H9 (cell line): Measurements from ENCODE around the gene COX7B2. TPM values are rescaled to one million over a fixed set of nuclear protein-coding genes. Genes with fewer than 3 reads are reported as not detected.

Experiments used
- DNase-seq: peaks from one replicate; pipeline ENCODE4 v3.0.0-alpha.2; 2017
- H2AFZ ChIP-seq: one replicate; pipeline ENCODE4 v1.6.1; 2013; ENCODE audit warnings: mild to moderate bottlenecking, low read length, control low read depth, moderate library complexity
- H2AK5ac ChIP-seq: 2 replicates; pipeline ENCODE4 v1.6.1; 2013; ENCODE audit warnings: low read length, control low read depth, mixed read lengths; ENCODE audit not compliant: insufficient read length
- H2BK120ac ChIP-seq: one replicate; pipeline ENCODE4 v1.6.1; 2013; ENCODE audit warnings: low read depth, mild to moderate bottlenecking, low read length, control low read depth, inconsistent platforms; ENCODE audit not compliant: poor library complexity, severe bottlenecking
- H2BK12ac ChIP-seq: 2 replicates; pipeline ENCODE4 v1.6.1; 2013; ENCODE audit warnings: low read length, control low read depth, mixed read lengths, low read depth; ENCODE audit not compliant: insufficient read length
- H2BK15ac ChIP-seq: 2 replicates; pipeline ENCODE4 v1.6.1; 2013; ENCODE audit warnings: low read depth, low read length, control low read depth
- H2BK20ac ChIP-seq: one replicate; pipeline ENCODE4 v1.6.1; 2013; ENCODE audit warnings: low read depth, mild to moderate bottlenecking, low read length, control low read depth, inconsistent platforms; ENCODE audit not compliant: poor library complexity, severe bottlenecking
- H2BK5ac ChIP-seq: 2 replicates; pipeline ENCODE4 v1.6.1; 2013; ENCODE audit warnings: low read length, control low read depth, mixed read lengths; ENCODE audit not compliant: insufficient read length
- H3K14ac ChIP-seq: 2 replicates; pipeline ENCODE4 v1.6.1; 2013; ENCODE audit warnings: low read length, control low read depth; ENCODE audit not compliant: insufficient read depth
- H3K18ac ChIP-seq: 2 replicates; pipeline ENCODE4 v1.6.1; 2013; ENCODE audit warnings: low read depth, mild to moderate bottlenecking, mixed read lengths, low read length, control low read depth; ENCODE audit not compliant: insufficient read length
- H3K23ac ChIP-seq: 2 replicates; pipeline ENCODE4 v1.6.1; 2013; ENCODE audit warnings: low read length, control low read depth, mixed read lengths, low read depth; ENCODE audit not compliant: insufficient read length
- H3K23me2 ChIP-seq: 2 replicates; pipeline ENCODE4 v1.6.1; 2013; ENCODE audit warnings: low read depth, mild to moderate bottlenecking, mixed read lengths, low read length, control low read depth; ENCODE audit not compliant: insufficient read length, poor library complexity, severe bottlenecking
- H3K27ac ChIP-seq: 2 replicates; pipeline ENCODE4 v1.5.1; 2013; ENCODE audit warnings: low read length, control low read depth, mixed read lengths, low read depth; ENCODE audit not compliant: insufficient read length
- H3K27me3 ChIP-seq: 2 replicates; pipeline ENCODE4 v1.6.1; 2013; ENCODE audit warnings: low read length, control low read depth, inconsistent platforms; ENCODE audit not compliant: insufficient read depth
- H3K4ac ChIP-seq: 2 replicates; pipeline ENCODE4 v1.6.1; 2013; ENCODE audit warnings: low read depth, mild to moderate bottlenecking, control low read depth, inconsistent platforms, low read length, moderate library complexity
- H3K4me1 ChIP-seq: 2 replicates; pipeline ENCODE4 v1.6.1; 2013; ENCODE audit warnings: low read length, control low read depth, inconsistent platforms; ENCODE audit not compliant: insufficient read depth
- H3K4me2 ChIP-seq: 2 replicates; pipeline ENCODE4 v1.6.1; 2013; ENCODE audit warnings: low read length, control low read depth, mixed read lengths; ENCODE audit not compliant: insufficient read length, insufficient read depth
- H3K56ac ChIP-seq: 2 replicates; pipeline ENCODE4 v1.6.1; 2013; ENCODE audit warnings: low read depth, mild to moderate bottlenecking, mixed read lengths, low read length, control low read depth; ENCODE audit not compliant: insufficient read length
- H3K79me1 ChIP-seq: 2 replicates; pipeline ENCODE4 v1.6.1; 2013; ENCODE audit warnings: low read depth, mild to moderate bottlenecking, moderate library complexity, low read length, control low read depth, inconsistent platforms; ENCODE audit not compliant: insufficient read depth, poor library complexity, severe bottlenecking
- H3K79me2 ChIP-seq: 2 replicates; pipeline ENCODE4 v1.6.1; 2013; ENCODE audit warnings: low read length, control low read depth, inconsistent platforms; ENCODE audit not compliant: insufficient read depth
- H3K9ac ChIP-seq: 2 replicates; pipeline ENCODE4 v1.6.1; 2013; ENCODE audit warnings: low read length, control low read depth, mixed read lengths; ENCODE audit not compliant: insufficient read length; ENCODE audit errors: extremely low read depth
- H3K9me3 ChIP-seq: one replicate; pipeline ENCODE4 v1.6.1; 2013; ENCODE audit warnings: low read depth, low read length, inconsistent platforms; ENCODE audit not compliant: control insufficient read depth
- H3T11ph ChIP-seq: one replicate; pipeline ENCODE4 v1.6.1; 2013; ENCODE audit warnings: mild to moderate bottlenecking, low read length, control low read depth, inconsistent platforms
- H4K20me1 ChIP-seq: one replicate; pipeline ENCODE4 v1.6.1; 2013; ENCODE audit not compliant: control insufficient read depth, insufficient read length, insufficient read depth
- H4K5ac ChIP-seq: 2 replicates; pipeline ENCODE4 v1.6.1; 2013; ENCODE audit warnings: low read depth, mild to moderate bottlenecking, mixed read lengths, low read length, control low read depth; ENCODE audit not compliant: insufficient read length
- H4K8ac ChIP-seq: replicated peaks from 2 replicates; pipeline ENCODE4 v1.6.1; 2013; ENCODE audit warnings: low read length, control low read depth, mixed read lengths, low read depth; ENCODE audit not compliant: insufficient read length
- H4K91ac ChIP-seq: 2 replicates; pipeline ENCODE4 v1.6.1; 2013; ENCODE audit warnings: low read depth, mild to moderate bottlenecking, moderate library complexity, mixed read lengths, low read length, control low read depth; ENCODE audit not compliant: insufficient read length
- H3K27ac Mint-ChIP-seq, 3 experiments: 2 replicates in 2 of 3; 3 replicates in 1 of 3; pipeline ENCODE4 v1.8.0; 2020 to 2021; ENCODE audit warnings: mixed read lengths in 3 of 3, mild to moderate bottlenecking in 1 of 3, moderate library complexity in 1 of 3
- H3K27me3 Mint-ChIP-seq: 2 replicates; pipeline ENCODE4 v1.8.0; 2021; ENCODE audit warnings: low read depth, mild to moderate bottlenecking, moderate library complexity, mixed read lengths
- H3K36me3 Mint-ChIP-seq, 3 experiments: 2 replicates in 2 of 3; 3 replicates in 1 of 3; pipeline ENCODE4 v1.8.0; 2020 to 2021; ENCODE audit warnings: low read depth in 3 of 3, mixed read lengths in 3 of 3; ENCODE audit not compliant: insufficient read depth in 1 of 3
- H3K4me1 Mint-ChIP-seq, 2 experiments: 2 replicates each; pipeline ENCODE4 v1.8.0; 2020; ENCODE audit warnings: mixed read lengths in 2 of 2
- H3K4me3 Mint-ChIP-seq, 2 experiments: 2 replicates in 1 of 2; 3 replicates in 1 of 2; pipeline ENCODE4 v1.8.0; 2020 to 2021; ENCODE audit warnings: mild to moderate bottlenecking in 2 of 2, mixed read lengths in 2 of 2, moderate library complexity in 1 of 2
- H3K9me3 Mint-ChIP-seq, 2 experiments: 2 replicates in 1 of 2; 3 replicates in 1 of 2; pipeline ENCODE4 v1.8.0; 2020; ENCODE audit warnings: mild to moderate bottlenecking in 2 of 2, mixed read lengths in 2 of 2, moderate library complexity in 1 of 2
- WGBS: extraction: QIAGEN DNeasy Blood & Tissue Kit; methylation state at CpG from one replicate; pipeline ENCODE4 v1.1.7; 2013; ENCODE audit warnings: missing lambda C conversion rate, low lambda C conversion rate, mixed read lengths; ENCODE audit not compliant: insufficient read length; ENCODE audit errors: extremely low coverage; 5-methylcytosine and 5-hydroxymethylcytosine counted together
- total RNA-seq: library from RNA; stranded (reverse); gene quantifications from 2 replicates; pipeline ENCODE4 v1.2.1, GENCODE V29; 2021
- TF ChIP-seq, protein P1 (sequence below): fragments of 200-600 bp; sonication (generic); conservative IDR thresholded peaks from 3 replicates; pipeline ENCODE4 v1.8.0; 2021; ENCODE audit warnings: antibody characterized with exemption, mild to moderate bottlenecking

Gene COX7B2
- total RNA-seq, 1 experiment from 2014 or later, result not detected

DNA sequence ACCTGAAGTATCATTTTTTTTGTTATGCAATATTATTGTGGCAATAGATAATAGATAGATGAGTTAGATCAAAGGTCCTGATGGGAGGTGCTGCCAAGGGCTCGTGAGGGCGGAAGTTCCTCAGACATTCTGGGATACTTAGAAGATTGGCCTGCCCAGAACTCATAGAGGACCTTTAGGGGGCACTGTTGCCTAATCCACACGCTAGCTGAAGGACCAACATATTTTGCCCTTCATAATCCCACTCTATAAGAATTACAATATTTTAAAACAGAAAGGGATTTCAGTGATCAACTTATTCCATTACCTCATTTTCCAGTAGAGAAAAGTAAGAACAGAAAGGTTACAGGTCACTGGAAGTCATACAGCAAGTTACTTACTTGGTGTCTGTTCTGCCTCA lies 22.9 kb upstream of the COX7B2 start:
- no peak overlapping the region for H2BK12ac ChIP-seq
- no CpG with 5 or more reads among the region's 3 CpGs for WGBS
- no peaks in the 10 kb centered on the region for H3K23me2 ChIP-seq
- no peak overlapping the region for H3K18ac ChIP-seq
- peak; percentile 47 for DNase-seq
- H4K20me1 ChIP-seq, result no peaks in the 10 kb centered on the region
- no peaks in the 10 kb centered on the region for H3K79me2 ChIP-seq
- H2AK5ac ChIP-seq, result no peak overlapping the region
- Mint-ChIP-seq H3K27me3 (peaks cover 10% of the 10 kb centered on the region), H3K27ac (no peak overlapping the region), H3K4me1 (no peaks in the 10 kb centered on the region), H3K9me3 (no peaks in the 10 kb centered on the region), H3K36me3 (no peaks in the 10 kb centered on the region), H3K4me3 (no peak overlapping the region)
- no peak overlapping the region for H3K27ac ChIP-seq
- no peak overlapping the region for H3K14ac ChIP-seq
- no peak overlapping the region for H3K56ac ChIP-seq
- no peaks in the 10 kb centered on the region for H3K27me3 ChIP-seq
- no peaks in the 10 kb centered on the region for H3K9me3 ChIP-seq
- H2BK15ac ChIP-seq, result no peak overlapping the region
- no peaks in the 10 kb centered on the region for H3K4me1 ChIP-seq
- no peak overlapping the region for H3K23ac ChIP-seq
- H4K8ac ChIP-seq, result no peak overlapping the region
- no peak overlapping the region for H4K91ac ChIP-seq
- H3K4ac ChIP-seq, result no peak overlapping the region
- no peak overlapping the region for H4K5ac ChIP-seq
- no peak overlapping the region for H2BK5ac ChIP-seq
- H3T11ph ChIP-seq, result no peak overlapping the region
- H2AFZ ChIP-seq, result no peak overlapping the region
- no peak overlapping the region for H2BK120ac ChIP-seq
- TF ChIP-seq, protein P1, sequence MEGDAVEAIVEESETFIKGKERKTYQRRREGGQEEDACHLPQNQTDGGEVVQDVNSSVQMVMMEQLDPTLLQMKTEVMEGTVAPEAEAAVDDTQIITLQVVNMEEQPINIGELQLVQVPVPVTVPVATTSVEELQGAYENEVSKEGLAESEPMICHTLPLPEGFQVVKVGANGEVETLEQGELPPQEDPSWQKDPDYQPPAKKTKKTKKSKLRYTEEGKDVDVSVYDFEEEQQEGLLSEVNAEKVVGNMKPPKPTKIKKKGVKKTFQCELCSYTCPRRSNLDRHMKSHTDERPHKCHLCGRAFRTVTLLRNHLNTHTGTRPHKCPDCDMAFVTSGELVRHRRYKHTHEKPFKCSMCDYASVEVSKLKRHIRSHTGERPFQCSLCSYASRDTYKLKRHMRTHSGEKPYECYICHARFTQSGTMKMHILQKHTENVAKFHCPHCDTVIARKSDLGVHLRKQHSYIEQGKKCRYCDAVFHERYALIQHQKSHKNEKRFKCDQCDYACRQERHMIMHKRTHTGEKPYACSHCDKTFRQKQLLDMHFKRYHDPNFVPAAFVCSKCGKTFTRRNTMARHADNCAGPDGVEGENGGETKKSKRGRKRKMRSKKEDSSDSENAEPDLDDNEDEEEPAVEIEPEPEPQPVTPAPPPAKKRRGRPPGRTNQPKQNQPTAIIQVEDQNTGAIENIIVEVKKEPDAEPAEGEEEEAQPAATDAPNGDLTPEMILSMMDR, result peak; percentile 83
- no peaks in the 10 kb centered on the region for H3K79me1 ChIP-seq
- H3K4me2 ChIP-seq, result no peak overlapping the region
- H3K9ac ChIP-seq, result no peak overlapping the region
- no peak overlapping the region for H2BK20ac ChIP-seq
